SK-N-SH (cell line): Measurements from ENCODE around the gene CFAP206. TPM values are rescaled to one million over a fixed set of nuclear protein-coding genes. Genes with fewer than 3 reads are reported as not detected.

Experiments
- CTCF ChIA-PET: fragments of 300-600, 350-600 bp; formaldehyde crosslinking; extraction: SDS; loops from one replicate; lab custom pipeline; 2021; lab: Yijun Ruan, JAX
- POLR2A ChIA-PET: fragments of 350-600 bp; sonication (Branson Sonifier 250); formaldehyde crosslinking; extraction: SDS; loops from one replicate; lab custom pipeline; 2020; ENCODE audit warnings: antibody characterized with exemption, inconsistent platforms; lab: Yijun Ruan, JAX
- DNase-seq: peaks from one replicate; pipeline ENCODE4 v3.0.0; 2012
- H2AFZ ChIP-seq: fragments of 200-600 bp; sonication (generic); 2 replicates; pipeline ENCODE4 v1.8.1; 2016; ENCODE audit warnings: antibody characterized with exemption, mild to moderate bottlenecking, low read depth
- H3F3A ChIP-seq: fragments of 200-600 bp; sonication (generic); replicated peaks from 2 replicates; pipeline ENCODE3; 2016; ENCODE audit warnings: antibody characterized with exemption, mild to moderate bottlenecking; ENCODE audit not compliant: insufficient read depth
- H3K27ac ChIP-seq, 2 experiments: fragments of 200-500 bp in 1 of 2; fragments of 200-600 bp in 1 of 2; sonication (Bioruptor generic) in 1 of 2; sonication (generic), shearing (Covaris generic) in 1 of 2; 2 replicates each; pipeline versions ENCODE4 v1.5.1 to v1.6.1; 2014 to 2016; ENCODE audit warnings: low read depth in 2 of 2, inconsistent platforms in 1 of 2, low read length in 1 of 2, mild to moderate bottlenecking in 1 of 2, mixed read lengths in 1 of 2
- H3K27me3 ChIP-seq: fragments of 200-600 bp; sonication (generic), shearing (Covaris generic); 2 replicates; pipeline ENCODE4 v1.6.1; 2016; ENCODE audit warnings: mixed run types; ENCODE audit not compliant: insufficient read depth
- H3K36me3 ChIP-seq, 2 experiments: fragments of 200-500 bp in 1 of 2; fragments of 200-600 bp in 1 of 2; sonication (Bioruptor generic) in 1 of 2; sonication (generic) in 1 of 2; replicated peaks in 1 of 2; 2 replicates each; pipeline versions ENCODE3 to v1.5.1; 2014 to 2016; ENCODE audit warnings: low read length in 1 of 2, mild to moderate bottlenecking in 1 of 2; ENCODE audit not compliant: insufficient read depth in 2 of 2, control insufficient read depth in 1 of 2
- H3K4me1 ChIP-seq, 2 experiments: fragments of 200-500 bp in 1 of 2; fragments of 200-600 bp in 1 of 2; sonication (Bioruptor generic) in 1 of 2; sonication (generic), shearing (Covaris generic) in 1 of 2; 2 replicates each; pipeline versions ENCODE4 v1.5.1 to v1.6.1; 2014 to 2016; ENCODE audit warnings: low read depth in 1 of 2, low read length in 1 of 2, mixed run types in 1 of 2; ENCODE audit not compliant: insufficient read depth in 2 of 2, control insufficient read depth in 1 of 2
- H3K4me2 ChIP-seq: fragments of 200-600 bp; sonication (generic), shearing (Covaris generic); 2 replicates; pipeline ENCODE4 v1.6.1; 2017; ENCODE audit warnings: mixed run types
- H3K4me3 ChIP-seq, 2 experiments: fragments of 200-500 bp in 1 of 2; fragments of 200-600 bp in 1 of 2; sonication (Bioruptor generic) in 1 of 2; sonication (generic), shearing (Covaris generic) in 1 of 2; 2 replicates each; pipeline versions ENCODE4 v1.5.1 to v1.8.1; 2014 to 2016; ENCODE audit warnings: low read depth in 2 of 2, inconsistent platforms in 1 of 2, low read length in 1 of 2, mild to moderate bottlenecking in 1 of 2, mixed read lengths in 1 of 2, moderate library complexity in 1 of 2
- H3K79me2 ChIP-seq: fragments of 200-600 bp; sonication (generic); 2 replicates; pipeline ENCODE4 v1.8.1; 2017; ENCODE audit warnings: mild to moderate bottlenecking; ENCODE audit not compliant: insufficient read depth
- H3K9ac ChIP-seq: fragments of 200-600 bp; sonication (generic); 2 replicates; pipeline ENCODE4 v1.6.1; 2017; ENCODE audit warnings: mixed run types
- H3K9me2 ChIP-seq: fragments of 200-600 bp; sonication (generic); 2 replicates; pipeline ENCODE4 v1.6.1; 2017; ENCODE audit warnings: mixed run types
- H3K9me3 ChIP-seq: fragments of 200-600 bp; sonication (generic); 2 replicates; pipeline ENCODE4 v1.6.1; 2017; ENCODE audit warnings: mixed run types, mild to moderate bottlenecking, moderate library complexity
- H4K20me1 ChIP-seq: fragments of 200-600 bp; sonication (generic); 2 replicates; pipeline ENCODE4 v1.6.1; 2017; ENCODE audit warnings: mild to moderate bottlenecking, mixed run types; ENCODE audit not compliant: insufficient read depth
- CHD2 ChIP-seq: fragments of 150-350 bp; IDR thresholded peaks from 2 replicates; pipeline ENCODE4 v1.6.1; 2018; ENCODE audit warnings: low read length; ENCODE audit not compliant: partially characterized antibody
- CTCF ChIP-seq: fragments of 200-600 bp; sonication (generic); IDR thresholded peaks from 2 replicates; pipeline ENCODE4 v1.6.1; 2017; ENCODE audit warnings: antibody characterized with exemption, mild to moderate bottlenecking, moderate library complexity
- EZH2phosphoT487 ChIP-seq: fragments of 200-600 bp; sonication (generic); IDR thresholded peaks from 2 replicates; pipeline ENCODE4 v1.6.1; 2017; ENCODE audit warnings: low read depth, mixed run types, mild to moderate bottlenecking, antibody characterized with exemption, moderate library complexity, borderline replicate concordance
- FOSL2 ChIP-seq: IDR thresholded peaks from 2 replicates; pipeline ENCODE4 v1.4.0; 2012; ENCODE audit warnings: low read depth, mild to moderate bottlenecking, moderate library complexity, borderline replicate concordance
- FOXJ3 ChIP-seq: sonication (generic); formaldehyde crosslinking; IDR thresholded peaks from 2 replicates; pipeline ENCODE4 v1.5.1; 2020; ENCODE audit warnings: mild to moderate bottlenecking, missing genetic modification reagents
- FOXM1 ChIP-seq: IDR thresholded peaks from 2 replicates; pipeline ENCODE4 v1.4.0; 2012; ENCODE audit warnings: low read depth, mild to moderate bottlenecking
- GABPA ChIP-seq: IDR thresholded peaks from 2 replicates; pipeline ENCODE4 v1.4.0; 2012; ENCODE audit warnings: low read depth, mild to moderate bottlenecking
- JUND ChIP-seq: IDR thresholded peaks from 2 replicates; pipeline ENCODE4 v1.4.0; 2012
- MEF2A ChIP-seq: IDR thresholded peaks from 2 replicates; pipeline ENCODE4 v1.4.0; 2012; ENCODE audit warnings: low read depth, borderline replicate concordance
- MXI1 ChIP-seq: IDR thresholded peaks from 2 replicates; pipeline ENCODE4 v1.6.1; 2012; ENCODE audit warnings: mild to moderate bottlenecking, low read depth, low read length, improper control_type of control experiment
- PBX3 ChIP-seq: IDR thresholded peaks from 2 replicates; pipeline ENCODE4; 2012
- POLR2AphosphoS5 ChIP-seq: IDR thresholded peaks from 2 replicates; pipeline ENCODE4 v1.6.1; 2012; ENCODE audit warnings: low read depth, low read length
- RAD21 ChIP-seq: IDR thresholded peaks from 2 replicates; pipeline ENCODE4 v1.6.1; 2012; ENCODE audit warnings: mild to moderate bottlenecking, low read length
- RXRA ChIP-seq: IDR thresholded peaks from 2 replicates; pipeline ENCODE4 v1.4.0; 2012; ENCODE audit warnings: low read depth, mild to moderate bottlenecking, borderline replicate concordance
- SMC3 ChIP-seq: IDR thresholded peaks from 2 replicates; pipeline ENCODE4 v1.6.1; 2012; ENCODE audit warnings: low read depth, low read length, improper control_type of control experiment
- TAF1 ChIP-seq: IDR thresholded peaks from 2 replicates; pipeline ENCODE4 v1.6.1; 2012; ENCODE audit warnings: low read depth, mild to moderate bottlenecking, low read length, moderate library complexity, borderline replicate concordance
- TCF12 ChIP-seq: IDR thresholded peaks from 2 replicates; pipeline ENCODE4 v1.4.0; 2012
- TEAD4 ChIP-seq: IDR thresholded peaks from 2 replicates; pipeline ENCODE4 v1.4.0; 2012; ENCODE audit warnings: mild to moderate bottlenecking, borderline replicate concordance; ENCODE audit not compliant: insufficient read depth
- YY1 ChIP-seq: IDR thresholded peaks from 2 replicates; pipeline ENCODE4 v1.4.0; 2012; ENCODE audit warnings: low read depth, mild to moderate bottlenecking
- WGBS: methylation state at CpG from one replicate; pipeline ENCODE4 v1.1.6; 2017; ENCODE audit warnings: low lambda C conversion rate; 5-methylcytosine and 5-hydroxymethylcytosine counted together
- polyA plus RNA-seq, 3 experiments: library from polyadenylated mRNA; depleted of rRNA; stranded (reverse); fragments of >200 nt; gene quantifications; 2 replicates each; pipeline ENCODE4 v1.2.3, GENCODE V29; 2012
- TF ChIP-seq, protein P1 (sequence below): IDR thresholded peaks from 2 replicates; pipeline ENCODE4 v1.4.0; 2012; ENCODE audit warnings: low read depth
- TF ChIP-seq, protein P2 (sequence below): fragments of 150-350 bp; IDR thresholded peaks from 2 replicates; pipeline ENCODE4 v1.6.1; 2016; ENCODE audit warnings: mild to moderate bottlenecking, low read depth, low read length
- TF ChIP-seq, protein P3 (sequence below): IDR thresholded peaks from 2 replicates; pipeline ENCODE4 v1.4.0; 2012; ENCODE audit warnings: low read depth, borderline replicate concordance

CFAP206 gene
- polyA plus RNA-seq, 1 of the 3 experiments (the other 2 are of a cell fraction): 0.46 TPM

- H3K9me2 ChIP-seq: no peaks in the 10 kb centered on the region
- H3K4me1 ChIP-seq: peaks cover 0 to 8% of the 10 kb centered on the region in 2 experiments; a peak in 1 of 4 replicates
- ChIA-PET CTCF (no interaction called here), POLR2A (no interaction called here)
- H3K79me2 ChIP-seq: no peaks in the 10 kb centered on the region
- no peaks in the 10 kb centered on the region for H3K9me3 ChIP-seq
- no peaks in the 10 kb centered on the region for H4K20me1 ChIP-seq
- H3F3A ChIP-seq: no peaks in the 10 kb centered on the region
- no peak overlapping the region for H2AFZ ChIP-seq
- H3K9ac ChIP-seq: no peak overlapping the region
- H3K4me2 ChIP-seq: no peak overlapping the region
- WGBS: 73% methylated on average over 10 of the region's 10 CpGs
- H3K27ac ChIP-seq: no peak overlapping the region
- no peaks in the 10 kb centered on the region for H3K27me3 ChIP-seq
- H3K36me3 ChIP-seq: no peaks in the 10 kb centered on the region
- no peak overlapping the region for H3K4me3 ChIP-seq
- TF ChIP-seq CTCF (no peak), EZH2phosphoT487 (no peak), GABPA (no peak), JUND (no peak), SMC3 (no peak), TCF12 (no peak), RAD21 (no peak), TEAD4 (no peak), MEF2A (no peak), PBX3 (no peak)
- TF ChIP-seq, protein P1, sequence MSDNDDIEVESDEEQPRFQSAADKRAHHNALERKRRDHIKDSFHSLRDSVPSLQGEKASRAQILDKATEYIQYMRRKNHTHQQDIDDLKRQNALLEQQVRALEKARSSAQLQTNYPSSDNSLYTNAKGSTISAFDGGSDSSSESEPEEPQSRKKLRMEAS: no peak
- no peak for DNase-seq
These were observed 11.0 kb upstream of the CFAP206 start for GRCh38 chr6:87396595-87397392.

DNA sequence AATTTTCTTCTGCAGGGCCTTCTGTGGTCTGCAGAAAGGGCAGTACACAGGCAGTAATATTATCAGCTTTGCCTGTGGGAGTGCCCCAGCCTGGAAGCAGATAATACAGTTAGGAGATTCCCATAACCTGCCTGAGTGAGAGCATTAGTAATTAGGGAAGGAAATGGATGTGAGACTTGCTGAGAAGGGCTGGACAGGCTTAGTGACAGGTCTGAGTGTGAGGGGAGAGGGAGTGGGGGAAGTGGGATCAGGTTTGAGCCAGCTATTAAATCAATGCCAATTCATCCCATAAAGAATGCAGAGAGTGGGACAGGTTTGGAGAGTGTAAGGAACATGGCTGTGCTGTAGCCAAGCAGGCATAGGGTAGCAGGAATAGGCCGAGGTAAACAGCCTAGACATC lies 10.1 kb upstream of the CFAP206 start:
- Histone ChIP-seq H3K9me3 (no peaks in the 10 kb centered on the region), H3K4me3 (no peak overlapping the region), H3K4me1 (peaks cover 0 to 8% of the 10 kb centered on the region in 2 experiments; a peak in 1 of 4 replicates), H3K9ac (no peak overlapping the region), H3K4me2 (no peak overlapping the region), H3F3A (no peaks in the 10 kb centered on the region), H3K27ac (no peak overlapping the region), H3K27me3 (no peaks in the 10 kb centered on the region), H4K20me1 (no peaks in the 10 kb centered on the region), H3K36me3 (no peaks in the 10 kb centered on the region), H3K79me2 (no peaks in the 10 kb centered on the region), H2AFZ (no peak overlapping the region), H3K9me2 (no peaks in the 10 kb centered on the region)
- TF ChIP-seq POLR2AphosphoS5 (no peak), CHD2 (no peak), YY1 (no peak), EZH2phosphoT487 (no peak), FOSL2 (no peak), FOXM1 (no peak), GABPA (no peak), MXI1 (no peak), RAD21 (no peak), TAF1 (no peak), RXRA (no peak), TCF12 (no peak), FOXJ3 (CRISPR knock-in tag) (no peak)
- TF ChIP-seq, protein P2, sequence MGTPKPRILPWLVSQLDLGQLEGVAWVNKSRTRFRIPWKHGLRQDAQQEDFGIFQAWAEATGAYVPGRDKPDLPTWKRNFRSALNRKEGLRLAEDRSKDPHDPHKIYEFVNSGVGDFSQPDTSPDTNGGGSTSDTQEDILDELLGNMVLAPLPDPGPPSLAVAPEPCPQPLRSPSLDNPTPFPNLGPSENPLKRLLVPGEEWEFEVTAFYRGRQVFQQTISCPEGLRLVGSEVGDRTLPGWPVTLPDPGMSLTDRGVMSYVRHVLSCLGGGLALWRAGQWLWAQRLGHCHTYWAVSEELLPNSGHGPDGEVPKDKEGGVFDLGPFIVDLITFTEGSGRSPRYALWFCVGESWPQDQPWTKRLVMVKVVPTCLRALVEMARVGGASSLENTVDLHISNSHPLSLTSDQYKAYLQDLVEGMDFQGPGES: no peak
- TF ChIP-seq, protein P1: no peak
- TF ChIP-seq, protein P3, sequence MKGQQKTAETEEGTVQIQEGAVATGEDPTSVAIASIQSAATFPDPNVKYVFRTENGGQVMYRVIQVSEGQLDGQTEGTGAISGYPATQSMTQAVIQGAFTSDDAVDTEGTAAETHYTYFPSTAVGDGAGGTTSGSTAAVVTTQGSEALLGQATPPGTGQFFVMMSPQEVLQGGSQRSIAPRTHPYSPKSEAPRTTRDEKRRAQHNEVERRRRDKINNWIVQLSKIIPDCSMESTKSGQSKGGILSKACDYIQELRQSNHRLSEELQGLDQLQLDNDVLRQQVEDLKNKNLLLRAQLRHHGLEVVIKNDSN: no peak
- POLR2A ChIA-PET: no interaction called here
- 40% methylated on average over 1 of the region's 1 CpG for WGBS
- peak; percentile 14 for DNase-seq
- CTCF ChIA-PET: interaction anchor here (1.1 kb wide), 1 partner anchor 318 kb away, joined by 4 read pairs; no protein-coding TSS in a partner anchor
